K562 (cell line): Measurements from ENCODE around the gene FBXW11. TPM values are rescaled to one million over a fixed set of nuclear protein-coding genes. Genes with fewer than 3 reads are reported as not detected.
A peak's percentile ranks its signal among the peaks of the same experiment; 100 is the strongest.
"Not testable (repeated sequence)": the region's sequence is repeated elsewhere in the genome, so short reads cannot be mapped to it uniquely, and the experiment has no call there.

ENCODE experiments used
- ATAC-seq: fragments of 200-7000 bp; cut with Tn5 transposase; 3 replicates; pipeline ENCODE4 v1.9.1; 2020; ENCODE audit warnings: moderate library complexity
- BruUV-seq: library from RNA; stranded (reverse); fragments of 400-500 nt; replicated peaks from 2 replicates; lab custom pipeline; 2021; lab: Mats Ljungman, UMichigan
- CTCF ChIA-PET: fragments of 300-600 bp; formaldehyde crosslinking; extraction: SDS; loops from one replicate; lab custom pipeline; 2021; ENCODE audit warnings: low intra/inter-chr PET ratio; lab: Yijun Ruan, JAX
- POLR2A ChIA-PET: fragments of 300-600, 350-650 bp; sonication (Branson Sonifier 250); formaldehyde crosslinking; extraction: SDS; loops from one replicate; lab custom pipeline; 2021; ENCODE audit warnings: antibody characterized with exemption, inconsistent platforms; lab: Yijun Ruan, JAX
- DNase-seq, 4 experiments: peaks; one replicate each; pipeline versions ENCODE4 v3.0.0 to v3.0.0-alpha.2; 2011 to 2018; ENCODE audit warnings: low spot score in 3 of 4, mixed read lengths in 3 of 4; ENCODE audit errors: extremely low read depth in 1 of 4
- FAIRE-seq: peaks from 2 replicates; lab custom pipeline; 2011; peaks lifted over from hg19 to GRCh38; lab: Jason Lieb, UNC
- H2AFZ ChIP-seq: 2 replicates; pipeline ENCODE4 v1.6.0; 2011; ENCODE audit warnings: low read depth, low read length, control low read depth, inconsistent platforms
- H3K27ac ChIP-seq: fragments of 200-600 bp; 3 replicates; pipeline ENCODE4 v1.8.0; 2011; ENCODE audit warnings: low read depth, mild to moderate bottlenecking, control low read depth, inconsistent platforms, low read length, moderate library complexity, mixed read lengths; ENCODE audit errors: extremely low read depth
- H3K27me3 ChIP-seq, 2 experiments: fragments of 300-600 bp in 1 of 2; 2 replicates in 1 of 2; 3 replicates in 1 of 2; pipeline versions ENCODE4 v1.6.0 to v1.8.0; 2011; ENCODE audit warnings: inconsistent platforms in 2 of 2, low read length in 2 of 2, mild to moderate bottlenecking in 1 of 2, mixed read lengths in 1 of 2, moderate library complexity in 1 of 2; ENCODE audit not compliant: control insufficient read depth in 2 of 2, insufficient read depth in 2 of 2
- H3K36me3 ChIP-seq: fragments of 300-600 bp; 3 replicates; pipeline ENCODE4 v1.8.0; 2011; ENCODE audit warnings: mild to moderate bottlenecking, low read length, inconsistent platforms; ENCODE audit not compliant: control insufficient read depth, insufficient read depth
- H3K4me1 ChIP-seq, 2 experiments: fragments of 200-600 bp in 1 of 2; replicated peaks in 1 of 2; 2 replicates in 1 of 2; 3 replicates in 1 of 2; pipeline versions ENCODE4 v1.5.1 to v1.8.0; 2011; ENCODE audit warnings: inconsistent platforms in 2 of 2, low read length in 2 of 2, mild to moderate bottlenecking in 1 of 2, mixed read lengths in 1 of 2, moderate library complexity in 1 of 2; ENCODE audit not compliant: control insufficient read depth in 2 of 2, insufficient read depth in 2 of 2
- H3K4me2 ChIP-seq: 2 replicates; pipeline ENCODE4 v1.6.1; 2011; ENCODE audit warnings: low read length, control low read depth, inconsistent platforms, mixed read lengths; ENCODE audit not compliant: insufficient read depth
- H3K4me3 ChIP-seq: fragments of 200-600 bp; sonication (generic), shearing (Covaris generic); 2 replicates; pipeline ENCODE4 v1.5.1; 2016; ENCODE audit warnings: control low read depth, inconsistent platforms
- H3K79me2 ChIP-seq: fragments of 200-600 bp; 3 replicates; pipeline ENCODE4 v1.8.0; 2011; ENCODE audit warnings: low read length, inconsistent platforms; ENCODE audit not compliant: control insufficient read depth, insufficient read depth
- H3K9ac ChIP-seq, 2 experiments: 2 replicates each; pipeline versions ENCODE4 v1.6.0 to v1.6.1; 2011; ENCODE audit warnings: low read depth in 2 of 2, low read length in 2 of 2, control low read depth in 1 of 2, inconsistent platforms in 1 of 2, mild to moderate bottlenecking in 1 of 2, mixed read lengths in 1 of 2; ENCODE audit not compliant: insufficient read depth in 1 of 2
- H3K9me1 ChIP-seq: one replicate; pipeline ENCODE4 v1.6.0; 2011; ENCODE audit warnings: inconsistent platforms, mild to moderate bottlenecking, low read length, moderate library complexity; ENCODE audit not compliant: control insufficient read depth, insufficient read depth
- H3K9me3 ChIP-seq: replicated peaks from 2 replicates; pipeline ENCODE4 v1.5.1; 2011; ENCODE audit warnings: low read depth, low read length, inconsistent platforms; ENCODE audit not compliant: control insufficient read depth, insufficient read depth
- H4K20me1 ChIP-seq: replicated peaks from 2 replicates; pipeline ENCODE4 v1.6.1; 2011; ENCODE audit warnings: low read length, inconsistent platforms, mixed read lengths; ENCODE audit not compliant: control insufficient read depth, insufficient read depth
- ELK1 ChIP-seq: sonication (generic); formaldehyde crosslinking; IDR thresholded peaks from 2 replicates; pipeline ENCODE4 v1.8.1; 2022; ENCODE audit warnings: missing genetic modification reagents
- FOXJ2 ChIP-seq: fragments of 200-800 bp; sonication (Bioruptor generic); IDR thresholded peaks from 2 replicates; pipeline ENCODE4 v1.6.1; 2016; ENCODE audit warnings: missing genetic modification characterization, missing compliant biosample characterization
- NEUROD1 ChIP-seq: fragments of 150-350 bp; IDR thresholded peaks from 2 replicates; pipeline ENCODE4 v1.6.1; 2014; ENCODE audit warnings: borderline replicate concordance, low read length, low read depth; ENCODE audit not compliant: partially characterized antibody
- NR2C1 ChIP-seq, 2 experiments: fragments of 450-650 bp; IDR thresholded peaks; 2 replicates each; pipeline ENCODE4 v1.6.1; 2017; ENCODE audit warnings: mild to moderate bottlenecking in 2 of 2, antibody characterized with exemption in 1 of 2, inconsistent platforms in 1 of 2, missing compliant biosample characterization in 1 of 2, missing genetic modification characterization in 1 of 2
- PRPF4 ChIP-seq: fragments of 200-400 bp; formaldehyde crosslinking; IDR thresholded peaks from one replicate; pipeline ENCODE4 v1.6.1; 2017; ENCODE audit warnings: low read length, low read depth, mild to moderate bottlenecking; ENCODE audit not compliant: insufficient read depth, poor library complexity, severe bottlenecking
- RBM25 ChIP-seq: fragments of 200-400 bp; formaldehyde crosslinking; IDR thresholded peaks from 2 replicates; pipeline ENCODE4 v1.6.1; 2018; ENCODE audit warnings: low read length, low read depth, moderate library complexity; ENCODE audit not compliant: severe bottlenecking
- SAP30 ChIP-seq: fragments of 200-600 bp; sonication (generic); IDR thresholded peaks from 2 replicates; pipeline ENCODE4 v1.6.1; 2012; ENCODE audit warnings: borderline replicate concordance, low read depth, mild to moderate bottlenecking, moderate library complexity, low read length, control low read depth, inconsistent platforms; ENCODE audit not compliant: insufficient read depth, poor library complexity, severe bottlenecking
- TFAP4 ChIP-seq: sonication (generic); formaldehyde crosslinking; IDR thresholded peaks from 2 replicates; pipeline ENCODE4 v1.8.0; 2022; ENCODE audit warnings: missing genetic modification reagents, mild to moderate bottlenecking, moderate library complexity, borderline replicate concordance
- TGIF2 ChIP-seq: sonication (generic); formaldehyde crosslinking; IDR thresholded peaks from 2 replicates; pipeline ENCODE4 v1.8.1; 2022; ENCODE audit warnings: mild to moderate bottlenecking, missing genetic modification reagents, moderate library complexity
- ZNF146 ChIP-seq: IDR thresholded peaks from one replicate; pipeline ENCODE4 v1.6.1; 2018; ENCODE audit warnings: missing compliant biosample characterization; ENCODE audit not compliant: unreplicated experiment
- ZNF449 ChIP-seq: fragments of 250-450 bp; sonication (Bioruptor Pico); IDR thresholded peaks from 2 replicates; pipeline ENCODE4 v1.8.0; 2022; ENCODE audit warnings: moderate library complexity, mild to moderate bottlenecking, inconsistent platforms
- WGBS: fragments of 100-300 bp; shearing (Covaris generic); methylation state at CpG from one replicate; pipeline ENCODE4 v1.1.6; 2016; ENCODE audit warnings: low coverage, mixed read lengths; ENCODE audit not compliant: insufficient coverage; ENCODE audit errors: missing lambda C conversion rate; 5-methylcytosine and 5-hydroxymethylcytosine counted together
- in situ Hi-C: fragments of 300-500 bp; cut with MboI; formaldehyde crosslinking; loops from 4 replicates; pipeline ENCODE4 v1.15.0; 2018; ENCODE audit warnings: inconsistent platforms, mixed read lengths
- intact Hi-C: fragments of 100-400 bp; cut with micrococcal nuclease; formaldehyde crosslinking; loops from 2 replicates; pipeline ENCODE4 v1.14.2; 2022
- polyA plus RNA-seq, 8 experiments: library from polyadenylated mRNA; depleted of rRNA in 4 of 8; stranded (reverse) in 5 of 8; unstranded in 3 of 8; fragments of >200 nt; fragmentation: Nextera tagmentation in 2 of 8; fragmentation: Illumina TruSeq in 1 of 8; extraction: Ambion mirVana in 2 of 8; extraction: Trizol in 1 of 8; gene quantifications; 2 replicates each; pipeline versions ENCODE4 v1.2.1 to v1.2.3, GENCODE V29; 2011 to 2014; ENCODE audit warnings: inconsistent platforms in 1 of 8, missing spikeins in 1 of 8
- total RNA-seq, 7 experiments: library from RNA; depleted of rRNA in 6 of 7; stranded (reverse); fragments of >200 nt in 6 of 7; fragmentation: Illumina TruSeq in 2 of 7; extraction: Trizol in 2 of 7; gene quantifications; 2 replicates each; pipeline versions ENCODE4 v1.2.1 to v1.2.3, GENCODE V29; 2011 to 2021; ENCODE audit warnings: low replicate concordance in 1 of 7

Gene FBXW11
- total and polyA plus RNA-seq, 9 of the 15 experiments (the other 6 are each of a cell fraction or from before 2014, with no cell fraction given) = 3.0 to 28.6 (median 23.6) TPM

GRCh38 chr5:171886037-171886436 is 120.4 kb downstream of the FBXW11 start:
- H3K9me3 ChIP-seq, H3K27ac ChIP-seq, POLR2A ChIA-PET, CTCF ChIA-PET, DNase-seq, H3K9ac ChIP-seq: not testable (repeated sequence)
- peak; percentile 23 for TF ChIP-seq ZNF146
- peak; percentile 24 for TF ChIP-seq RBM25
- TF ChIP-seq, all 486 proteins: peak for 2; not testable (repeated sequence) for 484
- FAIRE-seq, intact Hi-C loops, H2AFZ ChIP-seq, H3K27me3 ChIP-seq, BruUV-seq, H3K4me3 ChIP-seq, H3K4me1 ChIP-seq, H4K20me1 ChIP-seq, H3K9me1 ChIP-seq, in situ Hi-C loops, H3K4me2 ChIP-seq, H3K79me2 ChIP-seq, ATAC-seq: not testable (repeated sequence)
- H3K36me3 ChIP-seq = peaks cover 19% of the 10 kb centered on the region; the same call in 2 of the 3 replicates
- WGBS = no CpG with 5 or more reads among the region's 2 CpGs

GRCh38 chr5:171882118-171882517 is 124.3 kb downstream of the FBXW11 start:
- Histone ChIP-seq H3K4me2 (no peak overlapping the region), H3K36me3 (peaks cover 14% of the 10 kb centered on the region; the same call in 2 of the 3 replicates), H4K20me1 (no peaks in the 10 kb centered on the region), H3K4me3 (no peak overlapping the region), H3K27ac (no peak overlapping the region), H3K79me2 (no peaks in the 10 kb centered on the region), H2AFZ (no peak overlapping the region), H3K9ac (no peak overlapping the region), H3K4me1 (no peaks in the 10 kb centered on the region), H3K9me1 (no peaks in the 10 kb centered on the region), H3K27me3 (no peaks in the 10 kb centered on the region), H3K9me3 (no peaks in the 10 kb centered on the region)
- POLR2A ChIA-PET = interaction anchor here (0.7 to 1.6 kb wide), 3 partner anchors 12 to 24 kb away, joined by 3 to 6 read pairs (median 3); no protein-coding TSS in a partner anchor
- intact Hi-C loops = no loop called here
- 87% methylated on average over 3 of the region's 4 CpGs for WGBS
- CTCF ChIA-PET = no interaction called here
- ATAC-seq = no peak
- DNase-seq = no peak
- BruUV-seq = no TSS peak
- no peak for FAIRE-seq
- in situ Hi-C loops = no loop called here
- TF ChIP-seq ELK1 (CRISPR knock-in tag) (no peak), ZNF449 (CRISPR knock-in tag) (no peak), NR2C1 (IDR thresholded peaks at IDR 0.05) (no peak), NR2C1 (tag; IDR thresholded peaks at IDR 0.05) (no peak), PRPF4 (no peak), TFAP4 (CRISPR knock-in tag) (no peak), NEUROD1 (no peak), SAP30 (no peak), FOXJ2 (tag) (no peak), TGIF2 (CRISPR knock-in tag) (no peak)
